Stimulated activated effector memory CD8-positive, alpha-beta T cell treated with anti-CD3 and anti-CD28 coated beads, Interleukin-12 subunit alpha, Interleukin-12 subunit beta, amount 100 ng/mL, for 72 hours (primary cell): ENCODE results near the gene IGF2R.

Experiments
- ATAC-seq: fragments of 150-1000 bp; cut with Tn5 transposase; 2 replicates; pipeline ENCODE4 v1.10.0; 2021
- DNase-seq, 2 donors: peaks; one replicate each; pipeline ENCODE4 v3.0.0; 2021 to 2022; ENCODE audit warnings: low spot score in 2 of 2
- H3K27ac Mint-ChIP-seq: one replicate; pipeline ENCODE4 v1.8.0; 2022; ENCODE audit warnings: mild to moderate bottlenecking, mixed read lengths
- H3K36me3 Mint-ChIP-seq: one replicate; pipeline ENCODE4 v1.8.0; 2022; ENCODE audit warnings: mild to moderate bottlenecking, mixed read lengths
- H3K4me1 Mint-ChIP-seq: one replicate; pipeline ENCODE4 v1.8.0; 2022; ENCODE audit warnings: mixed read lengths
- H3K4me3 Mint-ChIP-seq: one replicate; pipeline ENCODE4 v1.8.0; 2022; ENCODE audit warnings: mild to moderate bottlenecking, mixed read lengths
- H3K9me3 Mint-ChIP-seq: one replicate; pipeline ENCODE4 v1.8.0; 2022; ENCODE audit warnings: mixed read lengths

IGF2R gene

GRCh38 chr6:160068346-160068745, 99.5 kb downstream of the IGF2R start:
- DNase-seq (no peak), ATAC-seq (peak; percentile 63)
- no peaks in the 10 kb centered on the region for H3K9me3 Mint-ChIP-seq
- peak overlapping the region; percentile 16 for H3K4me3 Mint-ChIP-seq
- H3K36me3 Mint-ChIP-seq: peaks cover 100% of the 10 kb centered on the region
- H3K4me1 Mint-ChIP-seq: peaks cover 55% of the 10 kb centered on the region
- H3K27ac Mint-ChIP-seq: peak overlapping the region; percentile 70

- peaks cover 55% of the 10 kb centered on the region for H3K4me1 Mint-ChIP-seq
- peak overlapping the region; percentile 70 for H3K27ac Mint-ChIP-seq
- no peak for DNase-seq
- H3K9me3 Mint-ChIP-seq: no peaks in the 10 kb centered on the region
- peaks cover 100% of the 10 kb centered on the region for H3K36me3 Mint-ChIP-seq
- peak overlapping the region; percentile 16 for H3K4me3 Mint-ChIP-seq
- ATAC-seq: peak; percentile 61
These were observed 100.2 kb downstream of the IGF2R start for GRCh38 chr6:160069050-160069454.

GRCh38 chr6:160069459-160069858, 100.6 kb downstream of the IGF2R start:
- Mint-ChIP-seq H3K27ac (peak overlapping the region; percentile 83), H3K9me3 (no peaks in the 10 kb centered on the region), H3K36me3 (peaks cover 100% of the 10 kb centered on the region), H3K4me1 (peaks cover 55% of the 10 kb centered on the region), H3K4me3 (no peak overlapping the region)
- no peak for DNase-seq
- ATAC-seq: no peak

- no peak overlapping the region for H3K4me3 Mint-ChIP-seq
- DNase-seq: no peak
- no peak for ATAC-seq
- no peaks in the 10 kb centered on the region for H3K9me3 Mint-ChIP-seq
- H3K27ac Mint-ChIP-seq: peak overlapping the region; percentile 83
- peaks cover 100% of the 10 kb centered on the region for H3K36me3 Mint-ChIP-seq
- H3K4me1 Mint-ChIP-seq: peaks cover 55% of the 10 kb centered on the region
These were observed 101.5 kb downstream of the IGF2R start for GRCh38 chr6:160070427-160070826.

- no peak overlapping the region for H3K4me3 Mint-ChIP-seq
- peaks cover 100% of the 10 kb centered on the region for H3K36me3 Mint-ChIP-seq
- H3K27ac Mint-ChIP-seq: peak overlapping the region; percentile 83
These were observed 101.9 kb downstream of the IGF2R start for GRCh38 chr6:160070831-160071230.

GRCh38 chr6:160071805-160072690, 103.2 kb downstream of the IGF2R start:
- no peaks in the 10 kb centered on the region for H3K9me3 Mint-ChIP-seq
- ATAC-seq: no peak
- peak overlapping the region; percentile 83 for H3K27ac Mint-ChIP-seq
- H3K4me3 Mint-ChIP-seq: no peak overlapping the region
- DNase-seq: no peak
- peaks cover 60% of the 10 kb centered on the region for H3K4me1 Mint-ChIP-seq
- H3K36me3 Mint-ChIP-seq: peaks cover 100% of the 10 kb centered on the region

More at GRCh38 chr6:160070831-160071230, 101.9 kb downstream of the IGF2R start:
- Mint-ChIP-seq H3K9me3 (no peaks in the 10 kb centered on the region), H3K4me1 (peaks cover 58% of the 10 kb centered on the region)
- no peak for DNase-seq
- ATAC-seq: no peak

GRCh38 chr6:160073272-160073671, 104.4 kb downstream of the IGF2R start:
- Mint-ChIP-seq H3K4me1 (peaks cover 48% of the 10 kb centered on the region), H3K36me3 (peaks cover 100% of the 10 kb centered on the region), H3K4me3 (no peak overlapping the region), H3K27ac (peak overlapping the region; percentile 83), H3K9me3 (no peaks in the 10 kb centered on the region)
- ATAC-seq (no peak), DNase-seq (no peak)

GRCh38 chr6:160076009-160076408, 107.1 kb downstream of the IGF2R start:
- Mint-ChIP-seq H3K9me3 (no peaks in the 10 kb centered on the region), H3K27ac (peak overlapping the region; percentile 84), H3K36me3 (peaks cover 100% of the 10 kb centered on the region), H3K4me1 (peaks cover 21% of the 10 kb centered on the region), H3K4me3 (no peak overlapping the region)
- ATAC-seq (peak; percentile 85), DNase-seq (no peak)

GRCh38 chr6:160077024-160077423, 108.1 kb downstream of the IGF2R start:
- Mint-ChIP-seq H3K9me3 (no peaks in the 10 kb centered on the region), H3K4me1 (peaks cover 21% of the 10 kb centered on the region), H3K36me3 (peaks cover 100% of the 10 kb centered on the region), H3K4me3 (no peak overlapping the region), H3K27ac (peak overlapping the region; percentile 84)
- no peak for DNase-seq
- ATAC-seq: no peak

GRCh38 chr6:160077526-160077925, 108.6 kb downstream of the IGF2R start:
- H3K36me3 Mint-ChIP-seq: peaks cover 100% of the 10 kb centered on the region
- DNase-seq (no peak), ATAC-seq (no peak)
- H3K9me3 Mint-ChIP-seq: no peaks in the 10 kb centered on the region
- H3K27ac Mint-ChIP-seq: peak overlapping the region; percentile 84
- no peak overlapping the region for H3K4me3 Mint-ChIP-seq
- H3K4me1 Mint-ChIP-seq: peaks cover 18% of the 10 kb centered on the region

- no peak for DNase-seq
- no peak for ATAC-seq
- Mint-ChIP-seq H3K36me3 (peaks cover 100% of the 10 kb centered on the region), H3K27ac (peak overlapping the region; percentile 58), H3K4me3 (no peak overlapping the region), H3K4me1 (peaks cover 23% of the 10 kb centered on the region), H3K9me3 (no peaks in the 10 kb centered on the region)
These were observed 110.2 kb downstream of the IGF2R start for GRCh38 chr6:160078883-160079685.

GRCh38 chr6:160079686-160080043, 110.8 kb downstream of the IGF2R start:
- DNase-seq (no peak), ATAC-seq (no peak)
- Mint-ChIP-seq H3K9me3 (no peaks in the 10 kb centered on the region), H3K4me3 (no peak overlapping the region), H3K4me1 (peaks cover 29% of the 10 kb centered on the region), H3K27ac (no peak overlapping the region), H3K36me3 (peaks cover 100% of the 10 kb centered on the region)

GRCh38 chr6:160080097-160080496, 111.2 kb downstream of the IGF2R start:
- DNase-seq: no peak
- Mint-ChIP-seq H3K9me3 (no peaks in the 10 kb centered on the region), H3K36me3 (peaks cover 100% of the 10 kb centered on the region), H3K4me1 (peaks cover 33% of the 10 kb centered on the region), H3K27ac (no peak overlapping the region), H3K4me3 (no peak overlapping the region)
- no peak for ATAC-seq

- DNase-seq (no peak), ATAC-seq (no peak)
- no peak overlapping the region for H3K4me3 Mint-ChIP-seq
- peaks cover 100% of the 10 kb centered on the region for H3K36me3 Mint-ChIP-seq
- no peaks in the 10 kb centered on the region for H3K9me3 Mint-ChIP-seq
- H3K4me1 Mint-ChIP-seq: peaks cover 40% of the 10 kb centered on the region
- no peak overlapping the region for H3K27ac Mint-ChIP-seq
These were observed 112.5 kb downstream of the IGF2R start for GRCh38 chr6:160081398-160081797.

GRCh38 chr6:160082627-160083026, 113.7 kb downstream of the IGF2R start:
- Mint-ChIP-seq H3K27ac (peak overlapping the region; percentile 86), H3K9me3 (no peaks in the 10 kb centered on the region), H3K4me3 (no peak overlapping the region), H3K4me1 (peaks cover 33% of the 10 kb centered on the region), H3K36me3 (peaks cover 100% of the 10 kb centered on the region)
- no peak for DNase-seq
- no peak for ATAC-seq
